GM12874 (cell line): ENCODE data around the gene CLEC5A.

Experiments
- CTCF ChIP-seq: IDR thresholded peaks from 2 replicates; pipeline ENCODE4 v1.5.1; 2011; ENCODE audit warnings: low read depth, mild to moderate bottlenecking, control low read depth, low read length, moderate library complexity; ENCODE audit not compliant: insufficient read depth

The CLEC5A gene

GRCh38 chr7:141956084-141956483 is 9.3 kb upstream of the CLEC5A start:
- no peak for TF ChIP-seq CTCF

- no peak for TF ChIP-seq CTCF
Measured at GRCh38 chr7:141954334-141954733, 7.6 kb upstream of the CLEC5A start.

GRCh38 chr7:141952461-141952860 is 5.7 kb upstream of the CLEC5A start:
- TF ChIP-seq CTCF, result no peak

GRCh38 chr7:141950806-141951205 is 4.0 kb upstream of the CLEC5A start:
- TF ChIP-seq CTCF, result no peak

- TF ChIP-seq CTCF, result no peak
Measured at GRCh38 chr7:141949911-141950310, 3.1 kb upstream of the CLEC5A start.

GRCh38 chr7:141949451-141949850 is 2.7 kb upstream of the CLEC5A start:
- no peak for TF ChIP-seq CTCF

GRCh38 chr7:141949021-141949420 is 2.2 kb upstream of the CLEC5A start:
- TF ChIP-seq CTCF, result no peak

GRCh38 chr7:141945356-141945755 is 1.4 kb downstream of the CLEC5A start:
- no peak for TF ChIP-seq CTCF
